Measurements from ENCODE around the gene MYOM3.

- no peak for TF ChIP-seq EZH2 (IDR thresholded peaks at IDR 0.05; ENCODE audit: low read length, unreplicated experiment)
- TF ChIP-seq CTCF (conservative IDR thresholded peaks at IDR 0.05; ENCODE audit: low read depth, low read length), result no peak
- no peak for TF ChIP-seq EZH2phosphoT487 (IDR thresholded peaks at IDR 0.05; ENCODE audit: borderline replicate concordance, low read length)
Measured at GRCh38 chr1:24102961-24103360, 9.0 kb downstream of the MYOM3 start.

Measured in PC-3 (cell line).